Loucy (cell line): ENCODE results near the gene POLR3K.

ENCODE experiments used
- EZH2phosphoT487 ChIP-seq: fragments of 200-600 bp; IDR thresholded peaks from 2 replicates; pipeline ENCODE4 v1.6.1; 2018; ENCODE audit warnings: antibody characterized with exemption, mild to moderate bottlenecking, moderate library complexity, borderline replicate concordance
- TF ChIP-seq, protein P1 (sequence below): fragments of 200-600 bp; sonication (generic); conservative IDR thresholded peaks from 2 replicates; pipeline ENCODE4 v1.5.1; 2014; ENCODE audit warnings: mild to moderate bottlenecking, antibody characterized with exemption, low read length

GRCh38 chr16:58491-59439 is 5.4 kb upstream of the POLR3K start:
- TF ChIP-seq, protein P1, sequence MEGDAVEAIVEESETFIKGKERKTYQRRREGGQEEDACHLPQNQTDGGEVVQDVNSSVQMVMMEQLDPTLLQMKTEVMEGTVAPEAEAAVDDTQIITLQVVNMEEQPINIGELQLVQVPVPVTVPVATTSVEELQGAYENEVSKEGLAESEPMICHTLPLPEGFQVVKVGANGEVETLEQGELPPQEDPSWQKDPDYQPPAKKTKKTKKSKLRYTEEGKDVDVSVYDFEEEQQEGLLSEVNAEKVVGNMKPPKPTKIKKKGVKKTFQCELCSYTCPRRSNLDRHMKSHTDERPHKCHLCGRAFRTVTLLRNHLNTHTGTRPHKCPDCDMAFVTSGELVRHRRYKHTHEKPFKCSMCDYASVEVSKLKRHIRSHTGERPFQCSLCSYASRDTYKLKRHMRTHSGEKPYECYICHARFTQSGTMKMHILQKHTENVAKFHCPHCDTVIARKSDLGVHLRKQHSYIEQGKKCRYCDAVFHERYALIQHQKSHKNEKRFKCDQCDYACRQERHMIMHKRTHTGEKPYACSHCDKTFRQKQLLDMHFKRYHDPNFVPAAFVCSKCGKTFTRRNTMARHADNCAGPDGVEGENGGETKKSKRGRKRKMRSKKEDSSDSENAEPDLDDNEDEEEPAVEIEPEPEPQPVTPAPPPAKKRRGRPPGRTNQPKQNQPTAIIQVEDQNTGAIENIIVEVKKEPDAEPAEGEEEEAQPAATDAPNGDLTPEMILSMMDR = no peak
- TF ChIP-seq EZH2phosphoT487 = no peak
